K562 treated with DMSO at 1 percent for 4 hours (cell line): ENCODE data around the gene MYO1G. TPM values are rescaled to one million over a fixed set of nuclear protein-coding genes. Genes with fewer than 3 reads are reported as not detected.

Experiments used
- total RNA-seq: library from RNA; unstranded; fragments of 300-600 nt; gene quantifications from 2 replicates; pipeline ENCODE4 v1.2.3, GENCODE V29; 2022; ENCODE audit not compliant: insufficient read depth

MYO1G gene
- 0.31 TPM in 1 of 2 replicates, not detected in the other for total RNA-seq

DNA sequence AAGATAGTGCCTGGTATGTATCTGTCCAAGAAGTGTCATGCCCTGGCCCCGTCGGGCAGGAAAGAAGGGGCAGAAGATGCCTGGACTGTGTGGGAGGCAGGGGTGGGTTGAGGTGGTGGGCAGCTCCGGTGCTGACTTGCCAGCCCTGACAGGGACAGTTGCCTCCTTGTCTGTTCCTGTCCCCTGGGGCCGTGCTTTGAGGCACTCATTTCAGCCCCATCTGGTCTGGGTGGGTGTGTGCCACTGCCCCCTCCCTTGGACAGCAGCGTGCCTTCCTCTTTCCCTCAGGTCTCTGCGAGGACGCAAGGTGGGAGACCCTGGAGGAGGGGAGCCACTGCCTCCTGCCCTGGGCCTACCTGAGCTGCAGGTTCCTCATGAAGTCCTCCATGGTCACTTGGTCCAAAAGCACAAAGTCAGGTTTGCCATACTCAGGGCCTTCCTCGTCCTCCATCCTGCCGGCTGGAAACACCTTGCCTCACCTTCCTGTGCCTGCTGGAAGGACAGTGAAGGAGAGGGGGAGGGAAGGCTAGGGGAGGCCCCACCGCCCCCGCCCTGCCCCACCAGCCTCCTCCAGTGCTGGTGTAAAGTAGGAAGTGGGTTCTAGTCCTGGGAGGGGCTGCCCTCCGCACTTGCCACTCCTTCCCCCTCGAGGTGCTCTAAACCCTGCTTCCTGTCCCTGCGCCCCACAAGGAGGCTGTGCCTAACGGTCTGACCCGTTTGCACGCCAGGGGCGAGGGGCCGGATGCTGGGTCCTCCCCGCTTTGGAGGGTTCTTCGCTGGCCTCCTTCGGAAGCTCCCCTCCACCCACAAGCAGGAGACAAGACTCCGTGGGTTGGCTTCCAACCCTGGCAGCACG lies at the start of gene MYO1G:
Gene MYO1G (minus strand): TSS at position 505 of the 856 bp plus-strand sequence. CDS start 54 bp downstream, at position 451.

DNA sequence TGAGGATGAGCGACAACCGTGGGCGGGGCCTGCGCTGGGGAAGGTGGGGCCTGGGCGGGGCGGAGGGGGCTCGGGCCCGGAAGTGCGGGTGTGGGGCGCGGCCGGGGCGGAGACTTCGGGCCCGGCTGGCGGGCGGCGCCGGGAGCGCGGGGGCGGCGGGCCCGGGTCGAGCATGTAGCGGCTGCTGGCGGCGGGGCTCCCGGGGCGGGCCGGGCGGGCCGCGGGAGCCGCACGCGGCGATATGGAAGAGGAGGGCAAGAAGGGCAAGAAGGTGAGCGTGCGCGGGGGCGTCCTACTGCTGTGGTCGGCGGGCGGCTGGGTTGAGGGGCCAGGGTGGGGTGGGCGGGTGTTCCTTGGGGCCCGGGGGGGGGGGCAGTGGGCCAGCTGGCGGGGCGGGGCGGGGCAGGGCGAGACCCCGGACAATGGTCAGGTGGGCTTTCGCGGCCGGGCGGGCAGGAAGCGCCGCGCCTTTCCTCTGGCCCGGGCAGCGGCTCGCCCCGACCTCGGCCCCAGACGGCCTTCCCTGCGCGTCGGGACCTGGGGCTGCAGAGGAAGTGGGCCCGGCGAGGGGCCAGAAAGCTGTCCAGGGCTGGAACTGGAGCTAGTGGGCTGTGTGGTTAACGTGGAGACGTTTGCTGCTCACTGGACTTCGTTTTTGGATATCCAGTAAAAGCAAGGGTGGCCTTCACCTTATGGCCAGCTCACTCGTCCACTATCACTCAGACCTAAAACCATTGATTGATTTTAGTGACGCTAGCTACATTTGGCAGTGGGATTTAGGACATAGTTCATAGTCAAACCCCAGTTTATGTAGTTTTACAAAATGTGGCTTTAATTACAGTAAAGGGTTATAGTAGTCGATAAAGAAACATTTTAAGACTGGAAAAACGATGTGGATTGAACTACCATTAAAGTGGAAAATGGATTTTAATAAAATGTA lies 21.5 kb upstream of the MYO1G start, which contains the start of gene CCM2:
Gene CCM2 (plus strand): TSS at position 109 of the 940 bp plus-strand sequence. CDS start 133 bp downstream, at position 242.

Other genes starting within 250 kb of the MYO1G start
- 10.5 and 17.3 TPM in 2 replicates for gene ZMIZ2, start 230.2 kb downstream of the MYO1G start, total RNA-seq
- 1,560 and 1,620 TPM in 2 replicates for gene PPIA, start 182.3 kb downstream of the MYO1G start, total RNA-seq
- gene H2AZ2, start 130.9 kb downstream of the MYO1G start, total RNA-seq = 263 and 275 TPM in 2 replicates
- gene PURB, start 93.5 kb downstream of the MYO1G start, total RNA-seq = 5.5 and 8.1 TPM in 2 replicates
- gene CCM2, start 21.2 kb upstream of the MYO1G start, total RNA-seq = 34.5 and 35.5 TPM in 2 replicates
- not detected in 2 replicates for gene NACAD, start 110.0 kb upstream of the MYO1G start, total RNA-seq
- gene TBRG4, start 132.7 kb upstream of the MYO1G start, total RNA-seq = 108 and 119 TPM in 2 replicates
- not detected in 2 replicates for gene RAMP3, start 178.8 kb upstream of the MYO1G start, total RNA-seq